Esophagus (tissue), 2 donors: ENCODE data around the gene CCDC33. TPM values are rescaled to one million over a fixed set of nuclear protein-coding genes. Genes with fewer than 3 reads are reported as not detected.

Source experiments
- H3K27ac ChIP-seq, 2 donors: one replicate each; pipeline ENCODE4 v1.5.1; 2013; ENCODE audit warnings: low read depth in 2 of 2, mild to moderate bottlenecking in 2 of 2, inconsistent platforms in 1 of 2, low read length in 1 of 2, moderate library complexity in 1 of 2
- H3K27me3 ChIP-seq, 2 donors: one replicate each; pipeline ENCODE4 v1.6.1; 2013; ENCODE audit warnings: low read length in 2 of 2, control low read depth in 1 of 2, mild to moderate bottlenecking in 1 of 2; ENCODE audit not compliant: insufficient read depth in 2 of 2, control insufficient read depth in 1 of 2
- H3K36me3 ChIP-seq, 2 donors: one replicate each; pipeline ENCODE4 v1.6.1; 2013; ENCODE audit warnings: low read length in 1 of 2; ENCODE audit not compliant: control insufficient read depth in 2 of 2, insufficient read depth in 2 of 2
- H3K4me1 ChIP-seq, 2 donors: one replicate each; pipeline ENCODE4 v1.6.1; 2013; ENCODE audit warnings: low read length in 1 of 2; ENCODE audit not compliant: control insufficient read depth in 2 of 2, insufficient read depth in 2 of 2
- H3K4me3 ChIP-seq, 2 donors: one replicate each; pipeline ENCODE4 v1.5.1; 2013; ENCODE audit warnings: low read length in 2 of 2, mild to moderate bottlenecking in 2 of 2, low read depth in 1 of 2, moderate library complexity in 1 of 2
- H3K9me3 ChIP-seq, 2 donors: one replicate each; pipeline ENCODE4 v1.6.1; 2013; ENCODE audit warnings: mild to moderate bottlenecking in 2 of 2, low read depth in 1 of 2, low read length in 1 of 2, moderate library complexity in 1 of 2; ENCODE audit not compliant: control insufficient read depth in 2 of 2, insufficient read depth in 1 of 2
- WGBS, 2 donors: extraction: QIAGEN DNeasy Blood & Tissue Kit; methylation state at CpG; one replicate each; pipeline ENCODE4 v1.1.7; 2013; 5-methylcytosine and 5-hydroxymethylcytosine counted together
- polyA plus RNA-seq, 2 donors: library from polyadenylated mRNA; stranded (reverse); fragments of 200-250 nt; gene quantifications; one replicate each; pipeline ENCODE4 v1.2.3, GENCODE V29; 2013
- donor health status: healthy with polysubstance abuse.
- donor health status: Bipolar disorder and iron deficiency.

Gene CCDC33
- polyA plus RNA-seq, 2 donors = not detected

- no peaks in the 10 kb centered on the region for H3K27me3 ChIP-seq
- no peak overlapping the region for H3K27ac ChIP-seq
- no peaks in the 10 kb centered on the region for H3K9me3 ChIP-seq
- no peaks in the 10 kb centered on the region for H3K36me3 ChIP-seq
- H3K4me3 ChIP-seq = no peak overlapping the region
- WGBS, 2 donors = 67 to 70% methylated on average over 6 of the region's 6 CpGs
- H3K4me1 ChIP-seq = peaks cover 0 to 3% of the 10 kb centered on the region in 2 donors
Observed at GRCh38 chr15:74214324-74215021, 21.7 kb upstream of the CCDC33 start.

GRCh38 chr15:74215958-74216357 lies 20.2 kb upstream of the CCDC33 start:
- H3K27ac ChIP-seq = no peak overlapping the region
- WGBS, 2 donors = 83 to 87% methylated on average over 8 of the region's 8 CpGs

GRCh38 chr15:74216949-74217348 lies 19.2 kb upstream of the CCDC33 start:
- no peaks in the 10 kb centered on the region for H3K27me3 ChIP-seq
- 73 to 80% methylated on average over 3 of the region's 3 CpGs for WGBS, 2 donors
- no peaks in the 10 kb centered on the region for H3K9me3 ChIP-seq
- no peaks in the 10 kb centered on the region for H3K36me3 ChIP-seq
- H3K27ac ChIP-seq = no peak overlapping the region
- H3K4me1 ChIP-seq = peaks cover 0 to 3% of the 10 kb centered on the region in 2 donors
- no peak overlapping the region for H3K4me3 ChIP-seq

More at GRCh38 chr15:74215958-74216357, 20.2 kb upstream of the CCDC33 start:
- Histone ChIP-seq H3K27me3 (no peaks in the 10 kb centered on the region), H3K4me3 (no peak overlapping the region), H3K9me3 (no peaks in the 10 kb centered on the region), H3K36me3 (no peaks in the 10 kb centered on the region), H3K4me1 (peaks cover 0 to 3% of the 10 kb centered on the region in 2 donors)

GRCh38 chr15:74217907-74218885 lies 17.9 kb upstream of the CCDC33 start:
- WGBS, 2 donors = 81 to 89% methylated on average over 16 of the region's 16 CpGs
- Histone ChIP-seq H3K36me3 (no peaks in the 10 kb centered on the region), H3K4me3 (no peak overlapping the region), H3K27ac (no peak overlapping the region), H3K4me1 (peaks cover 0 to 3% of the 10 kb centered on the region in 2 donors), H3K9me3 (peaks cover 0 to 3% of the 10 kb centered on the region in 2 donors), H3K27me3 (peaks cover 0 to 2% of the 10 kb centered on the region in 2 donors)

- H3K4me3 ChIP-seq = no peak overlapping the region
- peaks cover 0 to 3% of the 10 kb centered on the region in 2 donors for H3K9me3 ChIP-seq
- no peak overlapping the region for H3K27ac ChIP-seq
- no peaks in the 10 kb centered on the region for H3K36me3 ChIP-seq
- peaks cover 0 to 3% of the 10 kb centered on the region in 2 donors for H3K4me1 ChIP-seq
- 66 to 70% methylated on average over 11 of the region's 11 CpGs for WGBS, 2 donors
- H3K27me3 ChIP-seq = peaks cover 0 to 3% of the 10 kb centered on the region in 2 donors
Observed at GRCh38 chr15:74220475-74221248, 15.5 kb upstream of the CCDC33 start.

GRCh38 chr15:74221399-74222239 lies 14.5 kb upstream of the CCDC33 start:
- 54 to 56% methylated on average over 12 of the region's 12 CpGs for WGBS, 2 donors
- Histone ChIP-seq H3K27me3 (peaks cover 0 to 3% of the 10 kb centered on the region in 2 donors), H3K4me1 (no peaks in the 10 kb centered on the region), H3K4me3 (no peak overlapping the region), H3K9me3 (peaks cover 0 to 3% of the 10 kb centered on the region in 2 donors), H3K36me3 (no peaks in the 10 kb centered on the region), H3K27ac (no peak overlapping the region)

GRCh38 chr15:74222240-74223119 lies 13.6 kb upstream of the CCDC33 start:
- 42 to 47% methylated on average over 25 of the region's 25 CpGs for WGBS, 2 donors
- H3K4me1 ChIP-seq = no peaks in the 10 kb centered on the region
- H3K36me3 ChIP-seq = no peaks in the 10 kb centered on the region
- no peak overlapping the region for H3K4me3 ChIP-seq
- H3K27me3 ChIP-seq = peaks cover 0 to 3% of the 10 kb centered on the region in 2 donors
- H3K9me3 ChIP-seq = peaks cover 0 to 3% of the 10 kb centered on the region in 2 donors
- no peak overlapping the region for H3K27ac ChIP-seq

GRCh38 chr15:74225928-74226327 lies 10.2 kb upstream of the CCDC33 start:
- Histone ChIP-seq H3K36me3 (no peaks in the 10 kb centered on the region), H3K4me1 (no peaks in the 10 kb centered on the region), H3K27me3 (peaks cover 0 to 3% of the 10 kb centered on the region in 2 donors), H3K9me3 (peaks cover 0 to 3% of the 10 kb centered on the region in 2 donors), H3K27ac (no peak overlapping the region), H3K4me3 (no peak overlapping the region)
- 73 to 80% methylated on average over 5 of the region's 5 CpGs for WGBS, 2 donors
